ENCODE data around the gene GATA5.

DNA sequence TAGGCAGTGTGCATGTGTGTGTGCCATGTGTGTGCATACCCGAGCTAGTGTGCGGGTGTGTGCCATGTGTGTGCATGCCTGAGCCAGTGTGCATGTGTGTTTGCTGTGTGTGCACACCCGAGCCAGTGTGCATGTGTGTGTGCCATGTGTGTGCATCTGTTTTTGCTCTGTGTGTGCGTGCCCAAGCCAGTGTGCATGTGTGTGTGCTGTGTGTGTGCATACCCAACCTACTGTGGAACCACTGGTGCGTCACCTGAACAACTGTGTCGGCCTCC is 54.1 kb downstream of the GATA5 start:
- TF ChIP-seq, protein P1, sequence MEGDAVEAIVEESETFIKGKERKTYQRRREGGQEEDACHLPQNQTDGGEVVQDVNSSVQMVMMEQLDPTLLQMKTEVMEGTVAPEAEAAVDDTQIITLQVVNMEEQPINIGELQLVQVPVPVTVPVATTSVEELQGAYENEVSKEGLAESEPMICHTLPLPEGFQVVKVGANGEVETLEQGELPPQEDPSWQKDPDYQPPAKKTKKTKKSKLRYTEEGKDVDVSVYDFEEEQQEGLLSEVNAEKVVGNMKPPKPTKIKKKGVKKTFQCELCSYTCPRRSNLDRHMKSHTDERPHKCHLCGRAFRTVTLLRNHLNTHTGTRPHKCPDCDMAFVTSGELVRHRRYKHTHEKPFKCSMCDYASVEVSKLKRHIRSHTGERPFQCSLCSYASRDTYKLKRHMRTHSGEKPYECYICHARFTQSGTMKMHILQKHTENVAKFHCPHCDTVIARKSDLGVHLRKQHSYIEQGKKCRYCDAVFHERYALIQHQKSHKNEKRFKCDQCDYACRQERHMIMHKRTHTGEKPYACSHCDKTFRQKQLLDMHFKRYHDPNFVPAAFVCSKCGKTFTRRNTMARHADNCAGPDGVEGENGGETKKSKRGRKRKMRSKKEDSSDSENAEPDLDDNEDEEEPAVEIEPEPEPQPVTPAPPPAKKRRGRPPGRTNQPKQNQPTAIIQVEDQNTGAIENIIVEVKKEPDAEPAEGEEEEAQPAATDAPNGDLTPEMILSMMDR (IDR thresholded peaks at IDR 0.05; ENCODE audit: poor library complexity, severe bottlenecking), result no peak
- TF ChIP-seq TAF1 (IDR thresholded peaks at IDR 0.05; ENCODE audit: low read depth), result no peak
- no peak for TF ChIP-seq POLR2AphosphoS5 (IDR thresholded peaks at IDR 0.05)
